T-helper 17 cell (primary cell): Measurements from ENCODE around the gene NR2C2AP. TPM values are rescaled to one million over a fixed set of nuclear protein-coding genes. Genes with fewer than 3 reads are reported as not detected.
A peak's percentile ranks its signal among the peaks of the same experiment; 100 is the strongest.

ENCODE experiments used
- ATAC-seq: fragments of 150-1000 bp; cut with Tn5 transposase; 2 replicates; pipeline ENCODE4 v1.10.0; 2021; ENCODE audit warnings: mild to moderate bottlenecking, moderate library complexity
- DNase-seq, 3 donors: peaks; one replicate each; pipeline versions ENCODE4 v3.0.0 to v3.0.0-alpha.2; 2020 to 2021
- H3K9me3 ChIP-seq: one replicate; pipeline ENCODE4 v1.7.0; 2013; ENCODE audit warnings: low read length, mild to moderate bottlenecking; ENCODE audit not compliant: control insufficient read depth, poor library complexity, severe bottlenecking
- H3K27ac Mint-ChIP-seq: one replicate; pipeline ENCODE4 v1.8.0; 2022; ENCODE audit warnings: mild to moderate bottlenecking, moderate library complexity, mixed read lengths
- H3K27me3 Mint-ChIP-seq: one replicate; pipeline ENCODE4 v1.8.0; 2022; ENCODE audit warnings: mixed read lengths
- H3K36me3 Mint-ChIP-seq: one replicate; pipeline ENCODE4 v1.8.0; 2022; ENCODE audit warnings: low read depth, mixed read lengths
- H3K4me1 Mint-ChIP-seq: one replicate; pipeline ENCODE4 v1.8.0; 2022; ENCODE audit warnings: mild to moderate bottlenecking, mixed read lengths
- H3K4me3 Mint-ChIP-seq: one replicate; pipeline ENCODE4 v1.8.0; 2022; ENCODE audit warnings: mild to moderate bottlenecking, moderate library complexity, mixed read lengths
- total RNA-seq, 4 donors: library from RNA in 2 of 4; stranded (reverse) in 2 of 4; gene quantifications; one replicate each; pipeline ENCODE4 v1.2.3 and lab custom pipeline; 2022 to 2026

The NR2C2AP gene
- total RNA-seq, 2 donors from 2014 or later = 15.0 to 17.3 TPM

DNA sequence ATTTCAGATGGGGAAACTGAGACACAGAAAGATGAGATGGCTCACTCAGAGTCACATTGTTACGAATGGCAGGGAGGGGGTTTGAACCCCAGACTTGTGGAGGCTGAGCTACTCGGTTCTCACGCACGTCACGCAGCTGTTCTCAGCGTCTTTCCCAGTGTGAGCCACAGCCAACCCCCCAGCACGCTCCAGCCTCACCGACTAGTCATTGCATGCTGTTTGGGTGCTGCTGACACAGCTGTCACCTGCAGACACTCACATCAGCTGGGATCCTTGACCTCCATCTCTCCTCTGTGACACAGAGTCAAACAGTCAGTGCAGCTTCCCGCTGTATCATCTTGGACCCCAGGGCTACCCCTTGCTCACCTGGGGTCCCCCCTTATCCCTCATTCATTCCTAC is 6.2 kb upstream of the NR2C2AP start:
- peaks cover 32% of the 10 kb centered on the region for H3K27me3 Mint-ChIP-seq
- ATAC-seq (no peak), DNase-seq (no peak)
- H3K4me3 Mint-ChIP-seq = no peak overlapping the region
- peaks cover 18% of the 10 kb centered on the region for H3K4me1 Mint-ChIP-seq
- no peak overlapping the region for H3K27ac Mint-ChIP-seq
- H3K36me3 Mint-ChIP-seq = peaks cover 8% of the 10 kb centered on the region
- no peaks in the 10 kb centered on the region for H3K9me3 ChIP-seq

- no peaks in the 10 kb centered on the region for H3K9me3 ChIP-seq
- H3K4me1 Mint-ChIP-seq = peaks cover 22% of the 10 kb centered on the region
- H3K4me3 Mint-ChIP-seq = peak overlapping the region; percentile 1
- no peak overlapping the region for H3K27ac Mint-ChIP-seq
- H3K36me3 Mint-ChIP-seq = no peaks in the 10 kb centered on the region
- H3K27me3 Mint-ChIP-seq = peaks cover 17% of the 10 kb centered on the region
- DNase-seq = no peak
- no peak for ATAC-seq
Observed at GRCh38 chr19:19207637-19208572, 4.7 kb upstream of the NR2C2AP start.

GRCh38 chr19:19206938-19207337 is 3.7 kb upstream of the NR2C2AP start:
- peaks cover 30% of the 10 kb centered on the region for H3K4me1 Mint-ChIP-seq
- H3K27ac Mint-ChIP-seq = peak overlapping the region; percentile 0
- ATAC-seq (no peak), DNase-seq (no peak)
- peaks cover 12% of the 10 kb centered on the region for H3K27me3 Mint-ChIP-seq
- peak overlapping the region; percentile 16 for H3K4me3 Mint-ChIP-seq
- H3K36me3 Mint-ChIP-seq = no peaks in the 10 kb centered on the region
- no peaks in the 10 kb centered on the region for H3K9me3 ChIP-seq

GRCh38 chr19:19205416-19206410 is 2.5 kb upstream of the NR2C2AP start:
- no peaks in the 10 kb centered on the region for H3K9me3 ChIP-seq
- no peak for ATAC-seq
- H3K36me3 Mint-ChIP-seq = no peaks in the 10 kb centered on the region
- no peak overlapping the region for H3K4me3 Mint-ChIP-seq
- no peak for DNase-seq
- no peak overlapping the region for H3K27ac Mint-ChIP-seq
- H3K4me1 Mint-ChIP-seq = peaks cover 30% of the 10 kb centered on the region
- H3K27me3 Mint-ChIP-seq = peaks cover 7% of the 10 kb centered on the region

GRCh38 chr19:19204181-19204580 is 967 bp upstream of the NR2C2AP start:
- Mint-ChIP-seq H3K27ac (no peak overlapping the region), H3K27me3 (no peaks in the 10 kb centered on the region), H3K4me1 (peaks cover 30% of the 10 kb centered on the region), H3K36me3 (no peaks in the 10 kb centered on the region), H3K4me3 (peak overlapping the region; percentile 47)
- H3K9me3 ChIP-seq = no peaks in the 10 kb centered on the region
- ATAC-seq = no peak
- no peak for DNase-seq

DNA sequence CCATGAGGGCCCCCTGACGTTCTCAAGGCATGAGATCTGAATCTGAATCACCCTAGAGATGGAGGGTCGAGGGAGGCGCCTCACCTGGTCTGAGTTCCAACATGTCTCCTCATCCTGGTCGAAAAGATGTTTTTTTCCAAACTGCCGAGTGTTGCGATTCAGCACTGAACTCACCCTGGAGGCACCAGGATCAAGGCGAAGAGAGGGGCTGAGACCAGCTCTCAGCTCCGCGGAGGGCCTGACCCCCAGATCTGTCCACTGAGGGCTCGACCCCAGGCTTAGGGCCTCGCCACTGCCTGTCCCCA is 555 bp downstream of the NR2C2AP start:
- no peak for ATAC-seq

GRCh38 chr19:19201697-19202630 is 1.2 kb downstream of the NR2C2AP start:
- H3K9me3 ChIP-seq = no peaks in the 10 kb centered on the region
- ATAC-seq = no peak
- no peak for DNase-seq
- Mint-ChIP-seq H3K27me3 (no peaks in the 10 kb centered on the region), H3K27ac (peak overlapping the region; percentile 91), H3K4me3 (peak overlapping the region; percentile 93), H3K4me1 (peaks cover 21% of the 10 kb centered on the region), H3K36me3 (no peaks in the 10 kb centered on the region)

More for the DNA sequence above, 555 bp downstream of the NR2C2AP start:
- peak overlapping the region; percentile 91 for H3K27ac Mint-ChIP-seq
- H3K27me3 Mint-ChIP-seq = no peaks in the 10 kb centered on the region
- H3K4me1 Mint-ChIP-seq = peaks cover 27% of the 10 kb centered on the region
- H3K9me3 ChIP-seq = no peaks in the 10 kb centered on the region
- no peak for DNase-seq
- peak overlapping the region; percentile 93 for H3K4me3 Mint-ChIP-seq
- H3K36me3 Mint-ChIP-seq = no peaks in the 10 kb centered on the region

GRCh38 chr19:19193926-19194325 is 9.3 kb downstream of the NR2C2AP start:
- H3K4me3 Mint-ChIP-seq = peak overlapping the region; percentile 99
- ATAC-seq (no peak), DNase-seq (no peak)
- peak overlapping the region; percentile 98 for H3K27ac Mint-ChIP-seq
- H3K4me1 Mint-ChIP-seq = peaks cover 22% of the 10 kb centered on the region
- no peaks in the 10 kb centered on the region for H3K9me3 ChIP-seq
- H3K36me3 Mint-ChIP-seq = peaks cover 4% of the 10 kb centered on the region
- no peaks in the 10 kb centered on the region for H3K27me3 Mint-ChIP-seq

DNA sequence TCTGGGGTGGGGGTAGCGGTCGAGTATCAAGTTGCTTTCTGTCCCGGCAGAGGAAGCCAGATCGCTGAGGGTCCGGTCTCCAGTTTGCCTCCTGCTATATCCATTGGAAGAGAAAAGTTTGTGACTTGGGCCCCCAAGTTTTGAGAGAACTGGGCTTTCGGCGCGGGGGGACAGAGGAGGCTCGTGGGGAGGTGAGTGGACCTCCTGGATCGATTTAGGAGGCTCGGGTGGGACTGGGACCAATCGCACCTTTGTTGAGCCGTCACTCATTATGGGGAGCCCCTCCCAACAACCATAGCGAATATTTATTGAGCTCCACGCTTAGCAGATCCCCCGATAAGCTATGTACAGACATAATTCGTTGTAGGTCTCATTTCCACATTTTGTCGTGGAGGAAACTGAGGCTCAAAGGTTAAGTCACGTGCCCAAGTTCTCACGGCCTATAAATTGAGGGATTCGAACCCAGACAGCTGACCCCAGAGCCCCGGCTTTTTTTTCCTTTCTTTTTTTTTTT is 10.2 kb downstream of the NR2C2AP start:
- H3K36me3 Mint-ChIP-seq = peaks cover 4% of the 10 kb centered on the region
- H3K4me1 Mint-ChIP-seq = peaks cover 25% of the 10 kb centered on the region
- peak overlapping the region; percentile 98 for H3K27ac Mint-ChIP-seq
- H3K27me3 Mint-ChIP-seq = no peaks in the 10 kb centered on the region
- DNase-seq (no peak), ATAC-seq (no peak)
- H3K4me3 Mint-ChIP-seq = peak overlapping the region; percentile 99
- no peaks in the 10 kb centered on the region for H3K9me3 ChIP-seq

GRCh38 chr19:19192078-19192882 is 10.9 kb downstream of the NR2C2AP start, which contains the start of the genes BORCS8 and RFXANK:
Gene BORCS8 (minus strand): TSS chr19:19192152. CDS start chr19:19192117, 35 bp downstream.
Gene RFXANK (plus strand): TSS chr19:19192258. CDS start chr19:19193947, 1,689 bp downstream.
- Mint-ChIP-seq H3K27ac (peak within 1 kb of the TSS; percentile 98), H3K4me1 (peaks cover 25% of the 10 kb centered on the region), H3K27me3 (no peaks in the 10 kb centered on the region), H3K36me3 (peaks cover 4% of the 10 kb centered on the region), H3K4me3 (peak within 1 kb of the TSS; percentile 99)
- H3K9me3 ChIP-seq = no peaks in the 10 kb centered on the region
- DNase-seq = peak; percentile 93 to 98 (median 95)
- peak; percentile 91 for ATAC-seq

- no peak for ATAC-seq
- DNase-seq = no peak
- peaks cover 28% of the 10 kb centered on the region for H3K4me1 Mint-ChIP-seq
- peaks cover 4% of the 10 kb centered on the region for H3K36me3 Mint-ChIP-seq
- H3K9me3 ChIP-seq = no peaks in the 10 kb centered on the region
- H3K27me3 Mint-ChIP-seq = no peaks in the 10 kb centered on the region
- H3K27ac Mint-ChIP-seq = peak overlapping the region; percentile 98
- H3K4me3 Mint-ChIP-seq = peak overlapping the region; percentile 99
Observed at GRCh38 chr19:19191768-19192077, 11.5 kb downstream of the NR2C2AP start.
